Stimulated activated CD4-positive, alpha-beta T cell treated with anti-CD3 and anti-CD28 coated beads, Interleukin-4, amount 100 ng/mL, for 48 hours (primary cell): ENCODE results near the gene CREBZF.
"Not testable (repeated sequence)": the region's sequence is repeated elsewhere in the genome, so short reads cannot be mapped to it uniquely, and the experiment has no call there.

Experiments used
- DNase-seq, 2 donors: peaks; one replicate each; pipeline ENCODE4 v3.0.0-alpha.2; 2020; ENCODE audit warnings: low read depth in 2 of 2

CREBZF gene

DNA sequence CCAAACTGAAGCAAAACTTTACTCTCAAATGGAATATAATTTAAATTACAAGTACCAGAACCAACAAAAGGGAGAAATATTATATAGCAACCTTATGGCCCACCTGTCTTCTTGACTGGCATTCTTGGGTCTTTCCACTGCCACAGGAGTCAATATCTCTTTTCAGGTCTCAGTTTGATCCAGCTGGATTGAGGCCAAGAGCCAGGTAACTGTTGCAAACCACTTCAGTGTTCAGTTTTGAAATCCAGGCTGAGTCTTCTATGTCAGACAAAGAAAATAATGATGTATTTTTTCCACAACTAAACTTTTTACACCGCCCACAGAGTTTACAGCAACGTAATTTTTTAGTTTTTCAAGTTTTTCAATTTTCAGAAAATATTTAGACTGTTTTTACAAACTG is 38.4 kb downstream of the CREBZF start:
- no peak for DNase-seq

DNA sequence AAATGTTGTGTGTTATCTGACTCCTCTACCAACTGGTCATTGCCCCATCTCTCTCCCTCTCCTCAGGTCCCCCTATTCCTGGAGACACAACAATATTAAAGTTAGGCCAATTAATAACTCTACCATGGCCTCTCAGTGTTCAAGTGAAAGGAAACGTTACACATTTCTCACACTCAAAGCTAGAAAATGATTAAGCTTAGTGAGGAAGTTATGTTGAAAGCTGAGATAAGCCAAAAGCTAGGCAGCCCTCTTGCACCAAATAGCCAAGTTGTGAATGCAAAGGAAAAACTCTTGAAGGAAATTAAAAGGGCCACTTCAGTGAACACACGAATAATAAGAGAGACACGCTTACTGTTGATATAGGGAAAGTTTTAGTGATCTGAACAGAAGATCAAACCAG is 44.7 kb downstream of the CREBZF start:
- no peak for DNase-seq

DNA sequence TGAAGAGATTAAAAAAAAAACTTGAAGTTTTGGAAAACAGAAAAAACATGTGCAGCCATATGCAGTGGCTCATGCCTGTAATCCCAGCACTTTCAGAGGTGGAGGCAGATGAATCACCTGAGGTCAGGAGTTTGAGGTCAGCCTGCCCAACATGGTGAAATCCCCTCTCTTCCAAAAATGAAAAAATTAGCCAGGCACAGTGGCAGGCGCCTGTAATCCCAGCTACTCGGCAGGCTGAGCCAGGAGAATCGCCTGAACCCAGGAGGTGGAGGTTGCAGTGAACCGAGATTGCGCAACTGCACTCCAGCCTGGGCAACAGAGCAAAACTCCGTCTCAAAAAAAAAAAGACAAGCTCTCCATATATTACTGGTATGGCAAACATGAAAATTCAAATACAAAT is 45.4 kb downstream of the CREBZF start:
- no peak for DNase-seq

DNA sequence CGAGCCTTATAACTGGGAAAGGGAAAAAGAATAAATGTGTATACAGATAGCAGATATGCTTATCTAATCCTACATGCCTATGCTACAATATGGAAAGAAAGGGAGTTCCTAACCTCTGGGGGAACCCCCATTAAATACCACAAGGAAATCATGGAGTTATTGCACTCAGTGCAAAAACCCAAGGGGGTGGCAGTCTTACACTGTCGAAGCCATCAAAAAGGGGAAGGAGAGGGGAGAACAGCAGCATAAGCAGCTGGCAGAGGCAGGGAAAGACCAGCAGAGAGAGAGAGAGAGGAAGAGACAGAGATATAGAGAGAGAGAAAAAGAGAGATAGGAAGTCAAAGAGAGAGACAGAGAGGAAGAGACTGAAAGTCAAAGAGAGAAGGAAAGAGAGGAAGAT is 53.3 kb downstream of the CREBZF start:
- DNase-seq = not testable (repeated sequence)
